Measurements from ENCODE around the gene BTRC. TPM values are rescaled to one million over a fixed set of nuclear protein-coding genes. Genes with fewer than 3 reads are reported as not detected.

The BTRC gene
- total RNA-seq, 4 donors from 2014 or later = 8.0 to 15.1 (median 10.4) TPM

- intact Hi-C loops (cut with DNase I) = loop anchor here (5.0 kb wide), 1 partner anchor 349 kb away; no protein-coding TSS in a partner anchor
- Histone ChIP-seq H3K27me3 (peaks cover 4 to 98% (median 15%) of the 10 kb centered on the region in 4 donors), H3K4me1 (peaks cover 19 to 32% (median 22%) of the 10 kb centered on the region in 3 donors), H3K9me3 (no peaks in the 10 kb centered on the region), H3K36me3 (no peaks in the 10 kb centered on the region), H3K4me3 (peak overlapping the region in 2 of 4 donors; percentile 22 to 50), H3K27ac (no peak overlapping the region)
- 5 to 46% methylated on average over 7 to 30 of the region's 59 CpGs for WGBS, 2 donors
- no peak for DNase-seq
- TF ChIP-seq POLR2A (IDR thresholded peaks at IDR 0.05) = no peak
- no peak for TF ChIP-seq CTCF (IDR thresholded peaks at IDR 0.05)
Measured at GRCh38 chr10:101566333-101567164, 212.6 kb downstream of the BTRC start.

GRCh38 chr10:101567165-101568006, 213.4 kb downstream of the BTRC start:
- Histone ChIP-seq H3K36me3 (no peaks in the 10 kb centered on the region), H3K27ac (no peak overlapping the region), H3K27me3 (peaks cover 4 to 90% (median 15%) of the 10 kb centered on the region in 4 donors), H3K9me3 (peaks cover 0 to under 1% (median 0%) of the 10 kb centered on the region in 3 donors), H3K4me3 (no peak overlapping the region), H3K4me1 (peaks cover 19 to 32% (median 22%) of the 10 kb centered on the region in 3 donors)
- DNase-seq = no peak
- intact Hi-C loops (cut with DNase I) = loop anchor here (5.0 kb wide), 1 partner anchor 350 kb away; no protein-coding TSS in a partner anchor
- WGBS, 2 donors = 39 to 58% methylated on average over 7 of the region's 7 CpGs
- TF ChIP-seq CTCF (IDR thresholded peaks at IDR 0.05) (no peak), POLR2A (IDR thresholded peaks at IDR 0.05) (no peak)

GRCh38 chr10:101568054-101568745, 214.2 kb downstream of the BTRC start:
- Histone ChIP-seq H3K27me3 (peaks cover 4 to 82% (median 15%) of the 10 kb centered on the region in 4 donors), H3K4me1 (peaks cover 19 to 32% (median 22%) of the 10 kb centered on the region in 3 donors), H3K27ac (no peak overlapping the region), H3K9me3 (peaks cover 0 to 9% (median 7%) of the 10 kb centered on the region in 3 donors), H3K4me3 (no peak overlapping the region), H3K36me3 (no peaks in the 10 kb centered on the region)
- intact Hi-C loops (cut with DNase I) = loop anchor here (5.0 kb wide), 1 partner anchor 351 kb away; no protein-coding TSS in a partner anchor
- TF ChIP-seq CTCF (IDR thresholded peaks at IDR 0.05) (no peak), POLR2A (IDR thresholded peaks at IDR 0.05) (no peak)
- no peak for DNase-seq
- WGBS, 2 donors = 83 to 86% methylated on average over 15 to 17 of the region's 17 CpGs

- TF ChIP-seq CTCF (IDR thresholded peaks at IDR 0.05) (no peak), POLR2A (IDR thresholded peaks at IDR 0.05) (no peak)
- peak overlapping the region in 1 of 4 donors; percentile 74 for H3K4me3 ChIP-seq
- peaks cover 0 to 12% (median 7%) of the 10 kb centered on the region in 3 donors for H3K9me3 ChIP-seq
- no peak overlapping the region for H3K27ac ChIP-seq
- no peak for DNase-seq
- peaks cover 4 to 72% (median 15%) of the 10 kb centered on the region in 4 donors for H3K27me3 ChIP-seq
- no peaks in the 10 kb centered on the region for H3K36me3 ChIP-seq
- 0 to 4% methylated on average over 1 to 3 of the region's 11 CpGs for WGBS, 2 donors
- intact Hi-C loops (cut with DNase I) = loop anchor here (5.0 kb wide), 1 partner anchor 352 kb away; no protein-coding TSS in a partner anchor
- peaks cover 19 to 32% (median 22%) of the 10 kb centered on the region in 3 donors for H3K4me1 ChIP-seq
Measured at GRCh38 chr10:101569323-101569621, 215.3 kb downstream of the BTRC start.
